ENCODE results near the gene ZNF652.
A peak's percentile ranks its signal among the peaks of the same experiment; 100 is the strongest.
"Not testable (repeated sequence)": the region's sequence is repeated elsewhere in the genome, so short reads cannot be mapped to it uniquely, and the experiment has no call there.

Gene ZNF652

GRCh38 chr17:49299996-49300395, 62.1 kb downstream of the ZNF652 start:
- DNase-seq, result no peak

- no peak for DNase-seq
Observed at GRCh38 chr17:49298371-49298976, 63.6 kb downstream of the ZNF652 start.

- DNase-seq, result no peak
Observed at GRCh38 chr17:49297141-49297540, 64.9 kb downstream of the ZNF652 start.

- DNase-seq, result no peak
Observed at GRCh38 chr17:49294122-49294521, 67.9 kb downstream of the ZNF652 start.

- peak in 1 of 5 experiments; percentile 17 for DNase-seq
Observed at GRCh38 chr17:49292901-49293300, 69.1 kb downstream of the ZNF652 start.

- DNase-seq, result no peak
Observed at GRCh38 chr17:49291929-49292328, 70.1 kb downstream of the ZNF652 start.

GRCh38 chr17:49290690-49291359, 71.2 kb downstream of the ZNF652 start:
- DNase-seq, result no peak

- no peak for DNase-seq
Observed at GRCh38 chr17:49288388-49288787, 73.7 kb downstream of the ZNF652 start.

GRCh38 chr17:49287481-49287880, 74.6 kb downstream of the ZNF652 start:
- no peak for DNase-seq

GRCh38 chr17:49286261-49286973, 75.6 kb downstream of the ZNF652 start:
- not testable (repeated sequence) for DNase-seq

GRCh38 chr17:49285716-49286115, 76.3 kb downstream of the ZNF652 start:
- no peak for DNase-seq

GRCh38 chr17:49280918-49281317, 81.1 kb downstream of the ZNF652 start:
- DNase-seq, result no peak

GRCh38 chr17:49280061-49280460, 82.0 kb downstream of the ZNF652 start:
- no peak for DNase-seq

- not testable (repeated sequence) for DNase-seq
Observed at GRCh38 chr17:49279263-49280015, 82.6 kb downstream of the ZNF652 start.

GRCh38 chr17:49278076-49278475, 84.0 kb downstream of the ZNF652 start:
- DNase-seq, result no peak

GRCh38 chr17:49277638-49278037, 84.4 kb downstream of the ZNF652 start:
- no peak for DNase-seq

- not testable (repeated sequence) for DNase-seq
Observed at GRCh38 chr17:49275981-49276380, 86.1 kb downstream of the ZNF652 start.

GRCh38 chr17:49269356-49269755, 92.7 kb downstream of the ZNF652 start:
- no peak for DNase-seq

GRCh38 chr17:49267912-49268311, 94.1 kb downstream of the ZNF652 start:
- no peak for DNase-seq

GRCh38 chr17:49266233-49266632, 95.8 kb downstream of the ZNF652 start:
- no peak for DNase-seq

GRCh38 chr17:49261540-49261939, 100.5 kb downstream of the ZNF652 start:
- not testable (repeated sequence) for DNase-seq

GRCh38 chr17:49260817-49261291, 101.2 kb downstream of the ZNF652 start:
- no peak for DNase-seq

Data from T-helper 2 cell (primary cell).